Measurements from ENCODE around the gene MIOS. TPM values are rescaled to one million over a fixed set of nuclear protein-coding genes. Genes with fewer than 3 reads are reported as not detected.
A peak's percentile ranks its signal among the peaks of the same experiment; 100 is the strongest.
"Not testable (repeated sequence)": the region's sequence is repeated elsewhere in the genome, so short reads cannot be mapped to it uniquely, and the experiment has no call there.

Gene MIOS
- polyA plus RNA-seq, 3 donors from 2014 or later: 17.4 to 20.6 (median 19.4) TPM

- peak overlapping the region in 5 of 6 donors; percentile 31 to 68 (median 58) for H3K27ac Mint-ChIP-seq
- peak overlapping the region in 1 of 5 donors; percentile 28 for H3K4me3 Mint-ChIP-seq
- H3K9me3 Mint-ChIP-seq: no peaks in the 10 kb centered on the region
- H3K27me3 Mint-ChIP-seq (ENCODE audit: low read depth in 3 of 3): no peaks in the 10 kb centered on the region
- peaks cover 27 to 40% of the 10 kb centered on the region in 2 donors for H3K4me1 Mint-ChIP-seq
- peaks cover 0 to 12% (median 12%) of the 10 kb centered on the region in 3 donors for H3K36me3 Mint-ChIP-seq
- no peak for DNase-seq
These were observed 86.3 kb downstream of the MIOS start for GRCh38 chr7:7652798-7653540.

DNA sequence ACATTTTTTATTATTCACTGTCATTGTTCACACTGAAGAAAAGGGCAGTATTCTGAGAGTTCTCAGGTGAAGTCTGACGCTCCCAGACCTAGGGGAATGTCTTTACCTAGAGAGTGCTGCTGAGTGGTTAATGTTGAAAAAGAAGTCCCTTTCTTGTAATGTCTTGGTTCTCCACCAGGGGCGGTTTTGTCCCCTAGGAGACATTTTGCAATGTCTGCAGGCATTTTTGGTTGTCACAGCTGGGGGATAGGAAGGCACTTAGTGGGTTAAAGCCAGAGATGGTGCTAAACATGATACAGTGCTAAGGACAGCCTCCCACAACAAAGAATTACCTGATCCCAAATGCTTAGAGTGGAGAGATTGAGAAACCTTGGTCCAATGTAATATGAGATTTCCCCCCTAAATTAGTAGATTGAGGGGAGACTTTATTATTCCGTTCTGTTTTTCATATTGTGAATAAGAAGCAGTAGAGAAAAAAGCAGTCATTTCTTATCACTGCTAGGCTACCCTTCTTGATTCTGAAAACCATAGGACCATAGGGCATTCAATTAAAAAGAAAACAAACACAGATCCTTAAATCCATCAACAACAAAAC, 87.0 kb downstream of the MIOS start:
- H3K4me1 Mint-ChIP-seq: peaks cover 25 to 38% of the 10 kb centered on the region in 2 donors
- no peaks in the 10 kb centered on the region for H3K27me3 Mint-ChIP-seq (ENCODE audit: low read depth in 3 of 3)
- no peak overlapping the region for H3K4me3 Mint-ChIP-seq
- H3K36me3 Mint-ChIP-seq: peaks cover 0 to 15% (median 15%) of the 10 kb centered on the region in 3 donors
- no peaks in the 10 kb centered on the region for H3K9me3 Mint-ChIP-seq
- peak in 2 of 3 donors; percentile 6 to 8 for DNase-seq
- H3K27ac Mint-ChIP-seq: peak overlapping the region in 2 of 6 donors; percentile 1 to 78

DNA sequence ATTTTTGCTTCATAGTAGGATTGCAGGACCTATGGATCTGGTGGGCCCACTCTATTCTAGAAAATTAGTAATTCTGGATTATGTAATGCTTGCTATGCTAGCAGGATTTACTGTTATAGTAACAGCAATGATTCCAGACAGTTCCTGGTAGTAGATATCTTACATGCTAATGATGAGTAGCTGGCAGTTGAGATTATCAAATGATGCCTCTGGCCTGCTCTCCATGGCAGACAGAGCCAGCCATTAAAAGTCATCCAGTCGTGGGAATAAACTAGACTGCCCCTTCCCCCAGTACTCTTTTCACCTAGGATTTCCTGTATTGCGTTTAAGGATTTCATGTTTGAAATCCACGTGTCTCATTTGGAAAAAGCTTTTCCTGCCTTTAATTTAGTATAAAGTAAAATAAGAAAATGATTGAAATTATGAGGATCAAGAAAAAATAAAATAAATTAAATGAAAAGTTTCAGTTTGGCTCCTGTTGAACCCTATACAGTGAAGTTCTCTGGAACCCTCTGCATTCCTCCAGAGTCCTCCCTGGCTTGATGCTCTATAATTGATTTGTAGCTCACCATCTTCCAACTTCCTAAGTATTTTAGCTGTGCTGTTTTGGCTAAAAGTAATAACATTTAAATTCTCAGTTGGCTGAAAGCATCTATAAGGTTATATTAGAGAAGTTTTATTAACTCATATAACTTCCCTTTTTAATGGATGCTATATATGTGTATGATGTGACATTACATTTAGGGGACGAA, 88.5 kb downstream of the MIOS start:
- H3K27me3 Mint-ChIP-seq (ENCODE audit: low read depth in 3 of 3): peaks cover 0 to 2% (median 0%) of the 10 kb centered on the region in 3 donors

GRCh38 chr7:7656459-7656858, 89.8 kb downstream of the MIOS start:
- not testable (repeated sequence) for H3K4me3 Mint-ChIP-seq; H3K27ac Mint-ChIP-seq; DNase-seq; H3K27me3 Mint-ChIP-seq (ENCODE audit: low read depth in 3 of 3)
- H3K9me3 Mint-ChIP-seq: peaks cover 0 to 11% (median 5%) of the 10 kb centered on the region in 6 donors
- peaks cover 34 to 60% of the 10 kb centered on the region in 2 donors for H3K4me1 Mint-ChIP-seq
- H3K36me3 Mint-ChIP-seq: peaks cover 0 to 28% (median 23%) of the 10 kb centered on the region in 3 donors

More for the DNA sequence above, 88.5 kb downstream of the MIOS start:
- Mint-ChIP-seq H3K36me3 (peaks cover 0 to 28% (median 23%) of the 10 kb centered on the region in 3 donors), H3K9me3 (peaks cover 0 to 9% (median 5%) of the 10 kb centered on the region in 6 donors), H3K4me3 (no peak overlapping the region), H3K4me1 (peaks cover 34 to 51% of the 10 kb centered on the region in 2 donors), H3K27ac (no peak overlapping the region)
- DNase-seq: no peak

Other genes with a start within 250 kb of the MIOS start
- not detected for gene COL28A1, start 31.0 kb upstream of the MIOS start, polyA plus RNA-seq
- 10 to 100 TPM; 16.9 to 21.8 (median 17.2) TPM for gene UMAD1, start 73.9 kb downstream of the MIOS start, polyA plus RNA-seq
- 10 to 100 TPM; 59.0 to 90.4 (median 62.3) TPM for gene RPA3, start 151.7 kb downstream of the MIOS start, polyA plus RNA-seq

Data from immature natural killer cell (primary cell).